WTC11 (cell line): Measurements from ENCODE around the gene RAB3IP. TPM values are rescaled to one million over a fixed set of nuclear protein-coding genes. Genes with fewer than 3 reads are reported as not detected.

Source experiments
- ATAC-seq: fragments of 200-7000 bp; cut with Tn5 transposase; 2 replicates; pipeline ENCODE4 v1.10.0; 2021; ENCODE audit warnings: mild to moderate bottlenecking, moderate library complexity
- CTCF ChIA-PET: fragments of 300-600 bp; sonication (Branson Sonifier 250); formaldehyde crosslinking; loops from one replicate; lab custom pipeline; 2021; ENCODE audit warnings: antibody characterized with exemption; lab: Charles Lee
- POLR2A ChIA-PET: fragments of 350-600 bp; sonication (Branson Sonifier 250); formaldehyde crosslinking; loops from one replicate; lab custom pipeline; 2021; ENCODE audit warnings: antibody characterized with exemption; lab: Charles Lee
- DNase-seq: peaks from one replicate; pipeline ENCODE4 v3.0.0; 2021; ENCODE audit warnings: low spot score
- H3K27ac Mint-ChIP-seq: 2 replicates; pipeline ENCODE4 v1.8.0; 2021; ENCODE audit warnings: mixed read lengths
- H3K27me3 Mint-ChIP-seq: 2 replicates; pipeline ENCODE4 v1.8.0; 2021; ENCODE audit warnings: low read depth, mild to moderate bottlenecking, moderate library complexity, mixed read lengths
- H3K36me3 Mint-ChIP-seq: 2 replicates; pipeline ENCODE4 v1.8.0; 2021; ENCODE audit warnings: mixed read lengths
- H3K4me1 Mint-ChIP-seq: 2 replicates; pipeline ENCODE4 v1.8.0; 2022; ENCODE audit warnings: mixed read lengths
- H3K4me3 Mint-ChIP-seq: 2 replicates; pipeline ENCODE4 v1.8.0; 2021; ENCODE audit warnings: mild to moderate bottlenecking, moderate library complexity, mixed read lengths
- H3K9me3 Mint-ChIP-seq: 2 replicates; pipeline ENCODE4 v1.8.0; 2021; ENCODE audit warnings: mixed read lengths
- ELF4 ChIP-seq: sonication (generic); formaldehyde crosslinking; IDR thresholded peaks from 2 replicates; pipeline ENCODE4 v1.8.1; 2022; ENCODE audit warnings: low read depth, mild to moderate bottlenecking, moderate library complexity, missing genetic modification reagents
- ESRRA ChIP-seq: sonication (generic); formaldehyde crosslinking; IDR thresholded peaks from 2 replicates; pipeline ENCODE4 v1.8.1; 2022; ENCODE audit warnings: mild to moderate bottlenecking, missing genetic modification reagents, borderline replicate concordance
- ETV6 ChIP-seq: sonication (generic); formaldehyde crosslinking; IDR thresholded peaks from 2 replicates; pipeline ENCODE4 v1.8.1; 2022; ENCODE audit warnings: mild to moderate bottlenecking, missing genetic modification reagents
- FOXJ3 ChIP-seq: sonication (generic); formaldehyde crosslinking; IDR thresholded peaks from 2 replicates; pipeline ENCODE4 v1.9.0; 2021; ENCODE audit warnings: missing genetic modification reagents, mild to moderate bottlenecking, borderline replicate concordance
- HMGA2 ChIP-seq: fragments of 250-450 bp; sonication (Bioruptor Pico); IDR thresholded peaks from 2 replicates; pipeline ENCODE4 v1.4.0; 2021; ENCODE audit warnings: mild to moderate bottlenecking, moderate library complexity
- JUN ChIP-seq: sonication (generic); formaldehyde crosslinking; IDR thresholded peaks from 2 replicates; pipeline ENCODE4 v1.8.0; 2023; ENCODE audit warnings: mild to moderate bottlenecking, missing genetic modification reagents
- NFE2L1 ChIP-seq: sonication (generic); formaldehyde crosslinking; IDR thresholded peaks from 2 replicates; pipeline ENCODE4 v1.8.1; 2023; ENCODE audit warnings: missing genetic modification reagents
- PRRX2 ChIP-seq: fragments of 250-450 bp; sonication (Bioruptor Pico); IDR thresholded peaks from 2 replicates; pipeline ENCODE4 v1.8.0; 2021; ENCODE audit warnings: mild to moderate bottlenecking
- TP53 ChIP-seq: sonication (generic); formaldehyde crosslinking; IDR thresholded peaks from 2 replicates; pipeline ENCODE4 v1.8.1; 2023; ENCODE audit warnings: mild to moderate bottlenecking, missing genetic modification reagents
- ZNF138 ChIP-seq: sonication (generic); formaldehyde crosslinking; conservative IDR thresholded peaks from 2 replicates; pipeline ENCODE4 v1.8.1; 2022; ENCODE audit warnings: mild to moderate bottlenecking, moderate library complexity, missing genetic modification reagents
- ZNF219 ChIP-seq: sonication (generic); formaldehyde crosslinking; IDR thresholded peaks from 2 replicates; pipeline ENCODE4 v1.8.0; 2023; ENCODE audit warnings: missing genetic modification reagents, mild to moderate bottlenecking, borderline replicate concordance
- ZNF232 ChIP-seq: sonication (generic); formaldehyde crosslinking; IDR thresholded peaks from 2 replicates; pipeline ENCODE4 v1.8.0; 2022; ENCODE audit warnings: mild to moderate bottlenecking, missing genetic modification reagents
- ZNF263 ChIP-seq: sonication (generic); formaldehyde crosslinking; IDR thresholded peaks from 2 replicates; pipeline ENCODE4 v1.8.1; 2022; ENCODE audit warnings: low read depth, mild to moderate bottlenecking, moderate library complexity, missing genetic modification reagents
- ZNF317 ChIP-seq: sonication (generic); formaldehyde crosslinking; IDR thresholded peaks from 2 replicates; pipeline ENCODE4 v1.8.1; 2023; ENCODE audit warnings: low read depth, mild to moderate bottlenecking, moderate library complexity, missing genetic modification reagents, borderline replicate concordance
- ZNF396 ChIP-seq: fragments of 250-450 bp; sonication (Bioruptor Pico); IDR thresholded peaks from 2 replicates; pipeline ENCODE4 v1.8.0; 2021; ENCODE audit warnings: mild to moderate bottlenecking, moderate library complexity, borderline replicate concordance
- total RNA-seq: library from RNA; stranded (reverse); gene quantifications from 3 replicates; pipeline ENCODE4 v1.2.3, GENCODE V29; 2021
- TF ChIP-seq, protein P1 (sequence below): sonication (generic); formaldehyde crosslinking; IDR thresholded peaks from 2 replicates; pipeline ENCODE4 v1.8.1; 2022; ENCODE audit warnings: low read depth, mild to moderate bottlenecking, moderate library complexity, missing genetic modification reagents, borderline replicate concordance
- TF ChIP-seq, protein P2 (sequence below): sonication (generic); formaldehyde crosslinking; IDR thresholded peaks from 2 replicates; pipeline ENCODE4 v1.8.1; 2022; ENCODE audit warnings: mild to moderate bottlenecking, moderate library complexity, missing genetic modification reagents
- TF ChIP-seq, protein P3 (sequence below): fragments of 250-450 bp; sonication (Bioruptor Pico); IDR thresholded peaks from 2 replicates; pipeline ENCODE4 v2.1.2; 2022; ENCODE audit warnings: mild to moderate bottlenecking, moderate library complexity
- TF ChIP-seq, protein P4 (sequence below): sonication (generic); formaldehyde crosslinking; IDR thresholded peaks from 2 replicates; pipeline ENCODE4 v1.8.0; 2023; ENCODE audit warnings: missing genetic modification reagents, mild to moderate bottlenecking, borderline replicate concordance

Gene RAB3IP
- total RNA-seq, 1 experiment from 2014 or later, result 47.2 TPM

DNA sequence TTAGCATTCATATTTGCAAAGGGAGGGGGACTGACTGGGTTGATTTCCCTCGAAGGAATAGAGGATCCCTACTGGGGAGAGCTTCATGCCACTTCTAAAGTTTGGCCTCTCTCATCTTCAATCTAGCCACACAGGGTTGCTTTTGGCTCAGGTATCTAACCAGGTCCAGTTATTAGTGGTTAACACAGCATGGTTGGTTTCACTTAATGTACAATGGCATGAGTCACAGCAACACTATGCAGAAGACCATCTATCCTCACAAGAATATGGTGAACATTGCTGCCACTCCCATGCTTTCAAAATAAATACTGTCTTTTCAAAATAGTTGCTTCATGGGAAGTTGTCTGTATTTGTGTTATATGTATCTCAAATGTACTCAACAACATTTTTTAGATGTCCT is 6.6 kb upstream of the RAB3IP start:
- ChIA-PET POLR2A (no interaction called here), CTCF (no interaction called here)
- no peak overlapping the region for H3K27ac Mint-ChIP-seq

DNA sequence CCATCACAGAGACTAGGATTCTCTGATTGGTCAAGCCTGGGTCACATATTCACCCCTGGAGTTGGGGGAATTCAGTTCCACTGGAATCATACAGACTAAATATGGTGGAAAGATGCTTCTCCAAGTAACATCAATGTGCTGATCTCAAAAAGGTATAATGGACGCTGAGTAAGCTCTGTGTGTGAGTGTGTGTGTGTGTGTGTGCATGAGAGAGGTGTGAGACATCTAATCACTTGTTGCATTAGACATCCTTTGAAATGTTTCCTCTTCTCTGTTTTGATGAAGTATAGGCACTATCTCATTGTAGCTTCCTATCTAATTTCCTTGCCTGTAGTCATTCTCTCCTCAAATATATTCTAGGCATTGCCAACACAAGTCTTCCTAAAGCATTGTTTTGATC is 5.0 kb upstream of the RAB3IP start:
- Mint-ChIP-seq H3K36me3 (no peaks in the 10 kb centered on the region), H3K27ac (no peak overlapping the region), H3K4me3 (no peak overlapping the region), H3K27me3 (peaks cover 28% of the 10 kb centered on the region), H3K4me1 (peaks cover 2% of the 10 kb centered on the region; the same call in 1 of the 2 replicates), H3K9me3 (no peaks in the 10 kb centered on the region)
- no peak for DNase-seq
- ChIA-PET CTCF (no interaction called here), POLR2A (no interaction called here)
- no peak for ATAC-seq
- no peak for TF ChIP-seq NFE2L1 (CRISPR knock-in tag)
- no peak for TF ChIP-seq FOXJ3 (CRISPR knock-in tag)
- TF ChIP-seq PRRX2 (CRISPR knock-in tag), result no peak
- TF ChIP-seq ZNF232 (CRISPR knock-in tag), result no peak
- no peak for TF ChIP-seq ZNF317 (CRISPR knock-in tag)
- TF ChIP-seq ZNF396 (CRISPR knock-in tag), result no peak
- TF ChIP-seq ZNF263 (CRISPR knock-in tag), result no peak
- no peak for TF ChIP-seq ESRRA
- no peak for TF ChIP-seq HMGA2
- TF ChIP-seq ZNF219 (CRISPR knock-in tag), result no peak
- TF ChIP-seq, protein P1, sequence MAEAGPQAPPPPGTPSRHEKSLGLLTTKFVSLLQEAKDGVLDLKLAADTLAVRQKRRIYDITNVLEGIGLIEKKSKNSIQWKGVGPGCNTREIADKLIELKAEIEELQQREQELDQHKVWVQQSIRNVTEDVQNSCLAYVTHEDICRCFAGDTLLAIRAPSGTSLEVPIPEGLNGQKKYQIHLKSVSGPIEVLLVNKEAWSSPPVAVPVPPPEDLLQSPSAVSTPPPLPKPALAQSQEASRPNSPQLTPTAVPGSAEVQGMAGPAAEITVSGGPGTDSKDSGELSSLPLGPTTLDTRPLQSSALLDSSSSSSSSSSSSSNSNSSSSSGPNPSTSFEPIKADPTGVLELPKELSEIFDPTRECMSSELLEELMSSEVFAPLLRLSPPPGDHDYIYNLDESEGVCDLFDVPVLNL (CRISPR knock-in tag), result no peak

More for the DNA sequence above, 6.6 kb upstream of the RAB3IP start:
- Mint-ChIP-seq H3K27me3 (peaks cover 16% of the 10 kb centered on the region), H3K36me3 (no peaks in the 10 kb centered on the region)
- TF ChIP-seq ELF4 (CRISPR knock-in tag) (no peak), ZNF138 (CRISPR knock-in tag) (no peak), ZNF232 (CRISPR knock-in tag) (no peak), JUN (no peak), NFE2L1 (CRISPR knock-in tag) (no peak), TP53 (CRISPR knock-in tag) (no peak), ETV6 (no peak)
- TF ChIP-seq, protein P2, sequence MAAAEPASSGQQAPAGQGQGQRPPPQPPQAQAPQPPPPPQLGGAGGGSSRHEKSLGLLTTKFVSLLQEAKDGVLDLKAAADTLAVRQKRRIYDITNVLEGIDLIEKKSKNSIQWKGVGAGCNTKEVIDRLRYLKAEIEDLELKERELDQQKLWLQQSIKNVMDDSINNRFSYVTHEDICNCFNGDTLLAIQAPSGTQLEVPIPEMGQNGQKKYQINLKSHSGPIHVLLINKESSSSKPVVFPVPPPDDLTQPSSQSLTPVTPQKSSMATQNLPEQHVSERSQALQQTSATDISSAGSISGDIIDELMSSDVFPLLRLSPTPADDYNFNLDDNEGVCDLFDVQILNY (CRISPR knock-in tag), result no peak
- TF ChIP-seq, protein P3, sequence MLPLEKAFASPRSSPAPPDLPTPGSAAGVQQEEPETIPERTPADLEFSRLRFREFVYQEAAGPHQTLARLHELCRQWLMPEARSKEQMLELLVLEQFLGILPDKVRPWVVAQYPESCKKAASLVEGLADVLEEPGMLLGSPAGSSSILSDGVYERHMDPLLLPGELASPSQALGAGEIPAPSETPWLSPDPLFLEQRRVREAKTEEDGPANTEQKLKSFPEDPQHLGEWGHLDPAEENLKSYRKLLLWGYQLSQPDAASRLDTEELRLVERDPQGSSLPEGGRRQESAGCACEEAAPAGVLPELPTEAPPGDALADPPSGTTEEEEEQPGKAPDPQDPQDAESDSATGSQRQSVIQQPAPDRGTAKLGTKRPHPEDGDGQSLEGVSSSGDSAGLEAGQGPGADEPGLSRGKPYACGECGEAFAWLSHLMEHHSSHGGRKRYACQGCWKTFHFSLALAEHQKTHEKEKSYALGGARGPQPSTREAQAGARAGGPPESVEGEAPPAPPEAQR, result no peak
- TF ChIP-seq, protein P4, sequence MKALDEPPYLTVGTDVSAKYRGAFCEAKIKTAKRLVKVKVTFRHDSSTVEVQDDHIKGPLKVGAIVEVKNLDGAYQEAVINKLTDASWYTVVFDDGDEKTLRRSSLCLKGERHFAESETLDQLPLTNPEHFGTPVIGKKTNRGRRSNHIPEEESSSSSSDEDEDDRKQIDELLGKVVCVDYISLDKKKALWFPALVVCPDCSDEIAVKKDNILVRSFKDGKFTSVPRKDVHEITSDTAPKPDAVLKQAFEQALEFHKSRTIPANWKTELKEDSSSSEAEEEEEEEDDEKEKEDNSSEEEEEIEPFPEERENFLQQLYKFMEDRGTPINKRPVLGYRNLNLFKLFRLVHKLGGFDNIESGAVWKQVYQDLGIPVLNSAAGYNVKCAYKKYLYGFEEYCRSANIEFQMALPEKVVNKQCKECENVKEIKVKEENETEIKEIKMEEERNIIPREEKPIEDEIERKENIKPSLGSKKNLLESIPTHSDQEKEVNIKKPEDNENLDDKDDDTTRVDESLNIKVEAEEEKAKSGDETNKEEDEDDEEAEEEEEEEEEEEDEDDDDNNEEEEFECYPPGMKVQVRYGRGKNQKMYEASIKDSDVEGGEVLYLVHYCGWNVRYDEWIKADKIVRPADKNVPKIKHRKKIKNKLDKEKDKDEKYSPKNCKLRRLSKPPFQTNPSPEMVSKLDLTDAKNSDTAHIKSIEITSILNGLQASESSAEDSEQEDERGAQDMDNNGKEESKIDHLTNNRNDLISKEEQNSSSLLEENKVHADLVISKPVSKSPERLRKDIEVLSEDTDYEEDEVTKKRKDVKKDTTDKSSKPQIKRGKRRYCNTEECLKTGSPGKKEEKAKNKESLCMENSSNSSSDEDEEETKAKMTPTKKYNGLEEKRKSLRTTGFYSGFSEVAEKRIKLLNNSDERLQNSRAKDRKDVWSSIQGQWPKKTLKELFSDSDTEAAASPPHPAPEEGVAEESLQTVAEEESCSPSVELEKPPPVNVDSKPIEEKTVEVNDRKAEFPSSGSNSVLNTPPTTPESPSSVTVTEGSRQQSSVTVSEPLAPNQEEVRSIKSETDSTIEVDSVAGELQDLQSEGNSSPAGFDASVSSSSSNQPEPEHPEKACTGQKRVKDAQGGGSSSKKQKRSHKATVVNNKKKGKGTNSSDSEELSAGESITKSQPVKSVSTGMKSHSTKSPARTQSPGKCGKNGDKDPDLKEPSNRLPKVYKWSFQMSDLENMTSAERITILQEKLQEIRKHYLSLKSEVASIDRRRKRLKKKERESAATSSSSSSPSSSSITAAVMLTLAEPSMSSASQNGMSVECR (CRISPR knock-in tag), result no peak
- TF ChIP-seq, all 79 proteins: peak for 0
- ATAC-seq (no peak), DNase-seq (no peak)
- Mint-ChIP-seq H3K4me1 (no peaks in the 10 kb centered on the region), H3K9me3 (no peaks in the 10 kb centered on the region), H3K4me3 (no peak overlapping the region)
